Stimulated activated memory B cell treated with anti-CD40 and anti-IgM and Interleukin-4, amounts not matched to agents 10 μg/mL and 1 μg/mL and 100 μg/mL, for 72 hours (primary cell): Measurements from ENCODE around the gene AADACL4.
"Not testable (repeated sequence)": the region's sequence is repeated elsewhere in the genome, so short reads cannot be mapped to it uniquely, and the experiment has no call there.

ENCODE experiments used
- ATAC-seq: fragments of 150-1000 bp; cut with Tn5 transposase; 2 replicates; pipeline ENCODE4 v1.10.0; 2021
- H3K27ac Mint-ChIP-seq: one replicate; pipeline ENCODE4 v1.8.0; 2022; ENCODE audit warnings: mild to moderate bottlenecking, mixed read lengths
- H3K27me3 Mint-ChIP-seq: one replicate; pipeline ENCODE4 v1.8.0; 2022; ENCODE audit warnings: mixed read lengths
- H3K36me3 Mint-ChIP-seq: one replicate; pipeline ENCODE4 v1.8.0; 2022; ENCODE audit warnings: mixed read lengths
- H3K4me1 Mint-ChIP-seq: one replicate; pipeline ENCODE4 v1.8.0; 2022; ENCODE audit warnings: mixed read lengths
- H3K4me3 Mint-ChIP-seq: one replicate; pipeline ENCODE4 v1.8.0; 2022; ENCODE audit warnings: mild to moderate bottlenecking, moderate library complexity, mixed read lengths
- H3K9me3 Mint-ChIP-seq: one replicate; pipeline ENCODE4 v1.8.0; 2022; ENCODE audit warnings: mixed read lengths

AADACL4 gene

DNA sequence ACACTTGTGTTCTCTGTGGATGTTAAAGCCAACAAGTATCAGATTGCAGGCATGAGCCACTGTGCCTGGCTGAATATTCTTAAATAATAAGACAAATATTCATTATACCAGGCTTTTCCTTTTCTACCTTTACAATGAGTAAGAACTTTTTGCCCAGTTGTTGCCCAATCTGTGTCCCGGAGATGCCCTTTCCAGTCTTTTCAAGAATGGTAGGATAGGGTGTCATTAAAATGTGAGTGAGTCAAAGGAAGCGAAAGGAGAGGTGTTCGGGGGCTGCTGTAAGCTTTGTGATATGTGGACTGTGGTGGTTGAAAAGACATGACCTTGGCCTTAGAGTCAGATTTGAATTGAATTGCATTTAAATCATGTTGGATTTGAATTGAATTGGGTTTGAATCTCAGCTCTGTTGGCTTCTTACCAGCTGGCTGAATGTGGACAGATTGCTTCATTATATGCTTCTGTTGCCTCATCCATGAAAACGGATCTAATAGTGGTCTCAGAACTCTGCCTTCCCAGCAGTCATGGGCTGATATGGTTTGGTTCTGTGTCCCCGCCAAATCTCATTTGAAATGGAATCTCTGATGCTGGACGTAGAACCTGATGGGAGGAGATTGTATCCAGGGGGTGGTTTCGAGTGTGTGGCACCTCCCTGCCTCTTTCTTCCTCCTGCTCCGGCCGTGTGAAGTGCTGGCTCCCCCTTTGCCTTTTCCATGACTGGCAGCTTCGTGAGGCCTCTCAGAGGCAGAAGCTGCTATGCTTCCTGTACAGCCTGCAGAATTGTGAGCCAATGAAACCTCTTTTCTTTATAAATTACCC is 49.3 kb downstream of the AADACL4 start:
- no peaks in the 10 kb centered on the region for H3K9me3 Mint-ChIP-seq
- H3K27ac Mint-ChIP-seq: no peak overlapping the region
- no peaks in the 10 kb centered on the region for H3K36me3 Mint-ChIP-seq
- ATAC-seq: no peak
- H3K4me3 Mint-ChIP-seq: no peak overlapping the region
- H3K27me3 Mint-ChIP-seq: peaks cover 28% of the 10 kb centered on the region
- no peaks in the 10 kb centered on the region for H3K4me1 Mint-ChIP-seq

DNA sequence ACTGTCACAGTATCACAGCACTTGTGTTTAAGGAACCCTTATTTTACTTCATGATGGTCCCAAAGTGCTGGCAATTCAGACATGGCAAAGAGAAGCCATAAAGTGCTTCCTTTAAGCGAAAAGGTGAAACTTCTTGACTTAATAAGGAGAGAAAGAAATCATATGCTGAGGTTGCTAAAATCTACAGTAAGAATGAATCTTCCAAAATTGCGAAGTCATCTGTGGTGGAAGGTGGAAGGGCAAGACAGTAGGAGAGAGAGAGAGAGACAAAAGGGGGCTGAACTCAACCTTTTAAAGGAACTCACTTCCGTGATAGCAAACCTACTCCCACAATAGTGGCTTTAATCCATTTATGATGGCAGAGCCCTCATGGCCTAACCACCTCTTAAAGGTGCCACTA is 52.8 kb downstream of the AADACL4 start:
- peaks cover 36% of the 10 kb centered on the region for H3K27me3 Mint-ChIP-seq
- H3K27ac Mint-ChIP-seq: no peak overlapping the region
- no peak overlapping the region for H3K4me3 Mint-ChIP-seq
- H3K9me3 Mint-ChIP-seq: no peaks in the 10 kb centered on the region
- H3K4me1 Mint-ChIP-seq: no peaks in the 10 kb centered on the region
- no peak for ATAC-seq
- no peaks in the 10 kb centered on the region for H3K36me3 Mint-ChIP-seq

DNA sequence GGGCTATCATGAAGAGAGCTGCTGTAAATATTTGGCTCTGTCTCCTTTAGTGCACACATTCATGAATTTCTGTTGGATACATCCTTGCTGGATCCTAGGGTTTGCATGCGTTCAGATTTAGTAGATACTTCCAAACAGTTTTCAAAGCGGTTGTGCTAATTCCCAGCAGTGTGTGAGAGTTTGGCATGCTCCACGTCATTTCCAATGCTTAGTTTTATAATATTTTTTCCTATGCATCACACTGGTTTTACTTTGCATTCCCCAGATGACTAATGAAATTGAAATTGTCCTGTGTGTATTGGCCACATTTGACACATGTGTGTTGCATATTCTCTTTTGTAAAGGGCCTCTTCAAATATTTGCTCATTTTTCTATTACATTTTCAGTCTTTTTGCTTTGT is 53.5 kb downstream of the AADACL4 start:
- H3K27ac Mint-ChIP-seq: no peak overlapping the region
- peaks cover 36% of the 10 kb centered on the region for H3K27me3 Mint-ChIP-seq
- no peaks in the 10 kb centered on the region for H3K9me3 Mint-ChIP-seq
- H3K4me1 Mint-ChIP-seq: no peaks in the 10 kb centered on the region
- no peaks in the 10 kb centered on the region for H3K36me3 Mint-ChIP-seq
- H3K4me3 Mint-ChIP-seq: no peak overlapping the region
- no peak for ATAC-seq

DNA sequence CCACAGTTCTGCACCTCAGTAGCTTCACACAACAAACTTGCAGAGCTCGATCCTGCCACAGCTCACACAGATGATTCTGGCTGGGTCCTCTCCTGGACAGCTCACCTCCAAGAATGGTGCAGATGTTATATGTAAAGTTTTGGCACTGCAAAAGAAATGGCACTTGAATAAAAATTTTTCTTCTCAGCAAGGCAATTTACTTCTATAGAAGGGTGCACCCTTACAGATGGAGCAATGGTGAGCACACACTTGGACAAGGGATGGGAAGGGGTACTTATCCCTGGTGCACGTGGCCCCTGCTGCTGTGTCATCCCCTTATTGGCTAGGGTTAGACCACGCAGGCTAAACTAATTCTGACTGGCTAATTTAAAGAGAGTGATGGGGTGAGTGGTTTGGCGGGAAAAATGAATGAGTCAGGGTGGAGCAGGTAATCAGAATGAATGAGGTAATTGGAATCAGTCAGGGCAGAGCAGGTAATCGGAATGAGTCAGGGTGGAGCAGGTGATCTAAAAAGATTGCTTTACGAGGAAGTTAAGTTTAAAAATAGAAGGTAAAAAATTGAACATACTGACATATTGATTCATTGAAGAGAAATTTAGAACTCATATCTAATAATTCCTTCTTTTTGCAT is 60.1 kb downstream of the AADACL4 start:
- Mint-ChIP-seq H3K27me3 (peaks cover 16% of the 10 kb centered on the region), H3K27ac (no peak overlapping the region), H3K36me3 (no peaks in the 10 kb centered on the region), H3K4me3 (no peak overlapping the region), H3K4me1 (no peaks in the 10 kb centered on the region), H3K9me3 (peaks cover 11% of the 10 kb centered on the region)
- no peak for ATAC-seq

DNA sequence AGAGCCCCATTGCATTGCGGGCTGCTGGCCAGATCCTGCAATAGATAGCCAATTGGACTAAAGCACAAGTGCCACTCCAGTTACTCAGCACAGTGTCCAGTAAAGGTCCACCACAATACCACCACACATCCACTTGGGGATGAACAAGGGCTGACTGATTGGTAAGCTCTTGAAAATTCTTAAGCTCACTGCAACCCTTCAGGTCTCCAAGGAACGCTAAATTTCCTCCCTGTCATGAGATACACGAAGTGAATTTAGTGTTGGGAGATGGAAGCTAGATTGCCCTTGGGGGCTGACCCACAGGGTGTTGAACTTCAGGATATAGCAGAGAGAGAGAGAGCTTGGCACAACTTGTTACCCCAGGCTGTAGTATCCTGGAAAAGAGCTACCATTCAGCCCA is 62.2 kb downstream of the AADACL4 start:
- Mint-ChIP-seq H3K36me3 (no peaks in the 10 kb centered on the region), H3K27ac (no peak overlapping the region), H3K4me1 (no peaks in the 10 kb centered on the region), H3K27me3 (peaks cover 4% of the 10 kb centered on the region), H3K9me3 (peaks cover 11% of the 10 kb centered on the region), H3K4me3 (no peak overlapping the region)
- ATAC-seq: no peak

DNA sequence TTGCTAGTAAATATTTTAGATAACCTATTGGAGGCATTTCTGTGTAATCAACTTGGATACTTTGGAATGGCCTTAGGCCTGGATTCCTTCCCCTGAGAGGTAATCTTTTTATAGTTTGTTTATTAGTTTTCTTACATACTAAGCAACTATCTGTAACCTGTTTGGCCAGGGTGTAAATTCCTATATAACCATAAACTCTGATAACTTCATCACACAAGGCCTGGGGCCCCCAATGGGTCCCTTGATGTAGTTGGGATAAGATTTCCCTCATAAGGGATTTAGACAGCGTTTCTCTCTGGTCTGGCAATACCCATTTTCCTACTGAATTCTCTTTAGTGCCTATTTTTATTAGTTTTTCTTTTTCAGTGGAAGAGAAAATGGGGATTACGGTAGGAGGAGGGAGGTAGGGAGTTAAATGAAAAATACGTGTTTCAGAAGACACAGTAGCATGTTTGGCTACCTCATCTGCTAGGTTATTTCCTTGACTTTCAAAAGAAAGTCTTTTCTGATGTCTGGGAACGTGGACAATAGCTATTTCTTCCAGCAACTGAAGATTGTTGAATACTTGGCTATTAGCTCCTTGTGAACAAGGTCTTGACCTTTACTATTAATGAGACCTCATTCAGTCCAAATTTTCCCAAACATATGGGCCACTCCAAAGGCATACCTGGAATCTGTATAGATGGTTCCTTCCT is 64.7 kb downstream of the AADACL4 start:
- Mint-ChIP-seq H3K4me3 (no peak overlapping the region), H3K36me3 (no peaks in the 10 kb centered on the region), H3K4me1 (no peaks in the 10 kb centered on the region), H3K27ac (no peak overlapping the region), H3K27me3 (peaks cover 25% of the 10 kb centered on the region), H3K9me3 (peaks cover 4% of the 10 kb centered on the region)
- ATAC-seq: no peak

DNA sequence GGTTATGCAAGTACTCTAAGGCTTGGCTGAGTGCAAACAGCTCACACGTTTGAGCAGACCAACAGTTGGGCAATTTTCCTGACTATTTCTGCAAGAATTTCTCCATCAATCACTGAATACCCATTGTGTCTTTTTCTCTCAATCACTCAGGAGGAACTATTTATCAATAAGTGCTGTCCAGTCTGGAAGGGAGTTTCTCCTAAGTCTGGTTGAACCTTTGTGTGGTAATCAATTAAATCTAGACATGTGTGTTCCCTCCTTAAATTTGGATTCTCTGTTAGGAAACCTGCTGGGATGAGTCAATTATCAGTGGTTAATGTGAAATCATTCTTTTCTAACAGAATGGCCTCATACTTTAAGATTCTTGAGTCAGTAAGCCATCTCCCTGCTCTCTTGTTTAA is 65.2 kb downstream of the AADACL4 start:
- no peak for ATAC-seq
- Mint-ChIP-seq H3K36me3 (no peaks in the 10 kb centered on the region), H3K4me1 (no peaks in the 10 kb centered on the region), H3K4me3 (no peak overlapping the region), H3K9me3 (peaks cover 1% of the 10 kb centered on the region), H3K27ac (no peak overlapping the region), H3K27me3 (peaks cover 31% of the 10 kb centered on the region)

DNA sequence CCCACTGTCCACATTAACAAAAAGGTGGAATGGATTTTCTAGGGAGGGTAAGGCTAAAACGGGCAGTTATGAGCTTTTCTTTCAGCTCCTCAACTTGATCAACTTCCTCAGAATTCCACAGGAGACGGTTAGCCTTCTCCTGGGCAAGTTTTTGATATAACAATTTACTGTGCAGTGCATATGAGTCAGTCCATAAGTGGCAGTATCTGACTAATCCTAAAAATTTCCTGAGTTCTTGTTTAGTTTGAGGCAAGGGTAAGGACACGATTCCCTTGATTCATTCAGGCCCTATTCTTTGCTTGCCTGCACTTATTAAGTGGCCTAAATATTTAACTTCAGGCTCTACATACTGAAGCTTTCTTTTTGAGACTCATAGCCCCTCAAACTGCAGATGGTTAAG is 65.8 kb downstream of the AADACL4 start:
- Mint-ChIP-seq H3K36me3 (no peaks in the 10 kb centered on the region), H3K9me3 (no peaks in the 10 kb centered on the region), H3K4me3 (no peak overlapping the region), H3K4me1 (no peaks in the 10 kb centered on the region), H3K27me3 (peaks cover 33% of the 10 kb centered on the region), H3K27ac (no peak overlapping the region)
- no peak for ATAC-seq

DNA sequence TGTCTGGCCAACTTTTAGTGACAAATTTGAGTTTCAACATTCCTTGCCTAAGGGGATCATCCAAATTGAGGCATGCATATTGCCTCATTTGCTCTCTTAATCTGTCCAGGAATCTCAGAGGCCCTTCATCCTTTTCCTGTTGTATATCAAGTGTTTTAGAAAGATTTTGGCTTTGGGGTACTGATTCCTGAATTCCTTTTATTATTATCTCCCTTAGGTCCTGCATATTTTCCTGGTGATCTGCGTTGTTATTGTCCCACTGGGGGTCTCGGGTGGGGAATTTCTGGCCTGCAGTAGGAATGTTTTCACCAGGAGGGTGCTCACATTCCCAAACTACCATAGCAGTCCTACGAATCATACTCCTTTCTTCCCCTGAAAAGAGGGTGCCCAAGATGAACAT is 67.7 kb downstream of the AADACL4 start:
- H3K27me3 Mint-ChIP-seq: peaks cover 33% of the 10 kb centered on the region
- no peak overlapping the region for H3K27ac Mint-ChIP-seq

DNA sequence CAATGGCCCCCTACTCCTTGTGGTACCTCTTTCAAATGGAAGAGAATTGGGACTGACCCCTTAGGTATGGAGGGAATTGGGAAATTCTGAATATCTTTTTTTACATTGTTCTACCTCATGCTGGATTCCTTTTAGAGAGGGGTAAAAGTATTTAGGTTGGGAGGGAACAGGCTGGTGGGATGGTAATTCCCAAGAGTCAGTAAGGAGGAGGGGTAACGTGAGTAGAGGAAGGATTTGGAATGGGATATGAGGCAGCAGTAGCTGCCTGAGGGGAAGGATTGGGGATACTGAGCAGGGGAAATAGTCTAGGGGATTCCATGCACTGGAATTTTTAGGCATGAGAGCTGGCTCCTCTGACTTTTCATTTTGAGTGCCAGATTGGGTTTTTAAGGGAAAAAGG is 68.2 kb downstream of the AADACL4 start:
- Mint-ChIP-seq H3K27me3 (peaks cover 33% of the 10 kb centered on the region), H3K9me3 (no peaks in the 10 kb centered on the region), H3K4me3 (no peak overlapping the region), H3K36me3 (no peaks in the 10 kb centered on the region), H3K27ac (no peak overlapping the region), H3K4me1 (no peaks in the 10 kb centered on the region)
- no peak for ATAC-seq

More for the DNA sequence above, 67.7 kb downstream of the AADACL4 start:
- Mint-ChIP-seq H3K9me3 (no peaks in the 10 kb centered on the region), H3K36me3 (no peaks in the 10 kb centered on the region), H3K4me1 (no peaks in the 10 kb centered on the region), H3K4me3 (no peak overlapping the region)
- ATAC-seq: no peak

DNA sequence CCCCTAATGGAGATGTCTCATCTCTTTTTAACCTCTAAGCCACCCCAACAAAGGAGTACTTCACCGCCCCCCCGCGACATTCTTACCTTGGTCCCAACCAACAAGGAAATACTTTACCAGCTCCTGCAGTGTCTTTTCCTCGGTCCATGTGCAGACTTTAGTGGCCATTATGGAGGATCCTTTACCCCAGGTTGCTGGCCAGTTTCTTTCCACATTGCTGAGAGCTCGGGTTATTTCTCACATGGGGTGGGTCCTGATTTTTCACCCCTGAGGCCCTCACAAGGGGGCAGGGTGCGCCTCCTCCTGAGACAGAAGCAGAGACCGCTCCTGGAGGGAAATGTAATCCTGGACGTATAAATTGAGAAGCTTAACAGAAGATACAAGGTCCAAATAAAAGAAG is 69.0 kb downstream of the AADACL4 start:
- Mint-ChIP-seq H3K9me3 (no peaks in the 10 kb centered on the region), H3K27ac (no peak overlapping the region), H3K36me3 (no peaks in the 10 kb centered on the region), H3K27me3 (peaks cover 38% of the 10 kb centered on the region), H3K4me3 (no peak overlapping the region), H3K4me1 (no peaks in the 10 kb centered on the region)
- no peak for ATAC-seq

DNA sequence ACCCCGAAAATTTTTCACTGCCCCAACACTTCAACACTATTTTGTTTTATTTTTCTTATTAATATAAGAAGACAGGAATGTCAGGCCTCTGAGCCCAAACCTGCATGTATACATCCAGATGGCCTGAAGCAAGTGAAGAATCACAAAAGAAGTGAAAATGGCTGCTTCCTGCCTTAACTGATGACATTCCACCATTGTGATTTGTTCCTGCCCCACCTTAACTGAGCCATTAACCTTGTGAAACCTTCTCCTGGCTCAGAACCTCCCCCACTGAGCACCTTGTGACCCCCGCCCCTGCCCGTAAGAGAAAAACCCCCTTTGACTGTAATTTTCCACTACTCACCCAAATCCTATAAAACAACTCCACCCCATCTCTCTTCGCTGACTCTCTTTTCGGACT is 69.8 kb downstream of the AADACL4 start:
- H3K4me1 Mint-ChIP-seq, H3K4me3 Mint-ChIP-seq, H3K27ac Mint-ChIP-seq, H3K36me3 Mint-ChIP-seq, H3K9me3 Mint-ChIP-seq, ATAC-seq: not testable (repeated sequence)
- H3K27me3 Mint-ChIP-seq: peaks cover 39% of the 10 kb centered on the region

DNA sequence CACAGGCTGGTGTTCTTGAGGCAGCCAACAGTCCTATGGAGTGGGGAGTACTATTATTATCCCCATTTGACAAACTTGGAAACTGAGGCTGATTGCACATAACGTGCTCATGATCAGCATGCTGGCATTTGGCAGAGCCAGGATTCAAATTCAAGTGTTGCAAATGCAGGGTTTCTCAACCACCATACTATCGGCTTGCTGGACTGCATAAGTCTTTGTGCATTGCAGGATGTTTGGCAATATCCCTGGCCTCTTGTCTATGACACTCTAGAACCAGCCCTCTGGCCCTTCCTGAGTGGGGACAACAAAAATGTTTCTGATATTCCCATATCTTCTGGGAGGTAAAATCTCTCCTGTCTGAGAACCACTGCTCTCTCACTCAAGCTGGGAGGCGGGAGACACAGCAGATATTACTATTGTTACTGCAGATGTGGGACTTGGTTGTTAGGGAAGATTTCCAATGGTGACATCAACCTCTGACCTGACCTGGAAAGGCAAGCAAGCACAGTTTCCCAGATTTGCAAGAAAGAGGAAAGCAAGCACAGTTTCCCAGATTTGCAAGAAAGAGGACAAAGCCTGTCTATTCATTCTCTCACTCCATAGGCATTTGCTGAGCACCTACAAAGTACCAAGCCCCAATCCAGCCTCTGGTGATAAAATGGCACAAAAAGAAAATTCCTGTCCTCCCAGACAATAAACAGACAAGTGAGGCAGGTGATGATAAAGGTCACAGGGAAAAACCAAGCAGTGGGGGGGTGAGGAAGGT is 71.0 kb downstream of the AADACL4 start:
- Mint-ChIP-seq H3K36me3 (no peaks in the 10 kb centered on the region), H3K27me3 (peaks cover 46% of the 10 kb centered on the region), H3K4me3 (no peak overlapping the region), H3K27ac (no peak overlapping the region), H3K4me1 (no peaks in the 10 kb centered on the region), H3K9me3 (no peaks in the 10 kb centered on the region)
- no peak for ATAC-seq

DNA sequence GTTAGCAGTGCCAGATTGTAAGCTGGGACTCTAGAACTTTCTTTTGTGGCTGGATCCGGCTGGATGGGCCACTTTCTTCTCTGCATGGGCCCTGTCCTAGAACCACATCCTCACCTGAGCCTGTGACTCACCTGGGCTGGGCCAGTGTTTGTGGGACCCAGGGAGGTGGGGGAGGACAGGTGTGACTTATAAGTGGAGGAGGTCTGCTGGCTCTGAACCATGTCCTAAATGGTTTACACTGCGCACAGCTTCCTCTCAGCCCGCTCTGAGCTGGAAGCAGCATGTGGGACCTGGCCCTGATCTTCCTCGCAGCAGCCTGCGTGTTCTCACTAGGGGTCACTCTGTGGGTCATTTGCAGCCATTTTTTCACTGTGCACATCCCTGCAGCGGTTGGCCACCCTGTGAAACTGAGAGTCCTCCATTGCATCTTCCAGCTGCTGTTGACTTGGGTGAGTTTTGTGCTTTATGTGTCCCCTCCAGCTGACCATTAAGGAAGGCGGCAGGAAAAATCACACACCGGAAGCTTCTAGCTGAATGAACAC is 72.1 kb downstream of the AADACL4 start, which contains the start of gene AADACL3:
Gene AADACL3, plus strand, starts transcription at position 215 of the 542 bp plus-strand sequence. Its CDS starts 67 bp downstream, at position 282.
- no peaks in the 10 kb centered on the region for H3K4me1 Mint-ChIP-seq
- H3K4me3 Mint-ChIP-seq: no peak within 1 kb of the TSS
- H3K36me3 Mint-ChIP-seq: no peaks in the 10 kb centered on the region
- peaks cover 55% of the 10 kb centered on the region for H3K27me3 Mint-ChIP-seq
- no peaks in the 10 kb centered on the region for H3K9me3 Mint-ChIP-seq
- ATAC-seq: peak; percentile 20
- H3K27ac Mint-ChIP-seq: no peak within 1 kb of the TSS
